GM18873 (cell line): ENCODE measurements around the gene ANKRD7.

Source experiments
- ATAC-seq: cut with Tn5 transposase; IDR thresholded peaks from one replicate; pipeline ENCODE4 v1.9.1; 2021; ENCODE audit warnings: mild to moderate bottlenecking, moderate library complexity, moderate number of reproducible peaks; ENCODE audit not compliant: unreplicated experiment, low FRiP score

Gene ANKRD7

DNA sequence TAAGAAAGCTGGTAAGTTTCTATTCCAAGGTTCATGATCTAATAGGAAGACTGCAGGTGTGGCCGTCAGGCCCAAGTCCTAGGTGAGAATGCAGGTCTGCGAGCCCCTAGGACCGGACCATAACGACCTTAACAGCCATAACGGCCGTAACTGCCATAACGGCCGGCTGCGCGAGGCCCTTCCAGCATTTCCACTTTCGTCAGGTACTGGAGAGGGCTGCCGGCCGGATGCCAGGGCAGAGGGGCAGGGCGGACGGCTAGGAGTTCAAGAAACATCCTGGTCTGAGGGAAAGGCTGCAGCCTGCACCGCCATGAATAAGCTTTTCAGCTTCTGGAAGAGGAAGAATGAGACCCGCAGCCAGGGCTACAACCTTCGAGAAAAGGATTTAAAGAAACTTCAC is at the start of gene ANKRD7:
Gene ANKRD7 (plus strand): TSS at position 184 of the 400 bp plus-strand sequence. CDS start 127 bp downstream, at position 311.
- no peak for ATAC-seq

DNA sequence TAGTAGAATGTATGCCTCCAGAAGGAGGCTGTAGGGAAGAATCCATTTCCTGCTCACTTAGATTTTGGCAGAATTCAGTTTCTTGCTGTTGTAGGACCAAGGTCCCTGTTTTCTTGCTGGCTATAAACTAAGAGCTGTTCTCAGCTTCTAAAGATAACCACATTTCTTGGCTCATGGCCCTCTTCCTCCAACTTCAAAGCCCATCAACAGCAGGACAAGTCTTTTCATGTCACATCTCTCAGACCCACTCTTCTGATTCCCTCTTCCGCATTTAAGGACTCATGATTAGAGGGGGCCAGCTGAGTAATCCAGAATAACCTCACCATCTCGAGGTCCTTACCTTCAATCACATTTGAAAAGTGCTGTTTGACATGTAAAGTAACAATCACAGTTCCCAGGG is 48.8 kb upstream of the ANKRD7 start:
- no peak for ATAC-seq

GRCh38 chr7:118179191-118179590 is 45.3 kb upstream of the ANKRD7 start:
- ATAC-seq, result no peak

DNA sequence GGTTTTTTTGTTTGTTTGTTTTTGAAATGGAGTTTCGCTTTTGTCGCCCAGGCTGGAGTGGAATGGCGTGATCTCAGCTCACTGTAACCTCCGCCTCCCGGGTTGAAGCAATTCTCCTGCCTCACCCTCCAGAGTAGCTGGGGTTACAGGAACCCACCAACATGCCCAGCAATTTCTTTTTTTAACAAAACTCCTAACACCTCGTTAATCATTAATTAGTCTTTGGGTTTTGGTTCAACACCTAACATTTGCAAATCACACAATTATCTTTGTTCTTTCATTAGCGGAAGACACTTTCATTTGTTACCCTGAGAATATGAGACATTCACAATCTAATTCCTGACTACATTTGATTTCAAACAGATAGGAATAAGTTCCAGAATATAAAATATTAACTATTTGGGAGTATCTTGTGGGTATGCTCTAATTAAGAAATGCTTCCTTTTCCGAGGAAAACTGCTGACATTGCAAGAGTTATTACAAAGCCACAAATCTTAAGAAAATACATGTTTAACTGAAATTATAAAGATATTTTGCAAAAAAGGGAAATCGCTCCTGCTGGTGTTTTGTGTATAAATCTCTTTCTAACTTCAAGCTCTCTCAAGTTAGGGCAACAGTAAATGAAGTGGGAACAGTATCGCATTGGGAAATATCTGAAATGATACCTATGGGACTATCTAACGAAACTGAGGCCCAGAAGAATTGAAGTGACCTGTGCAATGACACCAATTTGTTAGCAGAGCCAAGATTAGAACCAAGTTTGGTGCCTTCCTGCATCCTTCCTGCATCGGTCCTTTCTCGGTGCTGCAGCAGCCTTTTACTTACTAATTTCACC is 41.7 kb upstream of the ANKRD7 start:
- ATAC-seq, result no peak

DNA sequence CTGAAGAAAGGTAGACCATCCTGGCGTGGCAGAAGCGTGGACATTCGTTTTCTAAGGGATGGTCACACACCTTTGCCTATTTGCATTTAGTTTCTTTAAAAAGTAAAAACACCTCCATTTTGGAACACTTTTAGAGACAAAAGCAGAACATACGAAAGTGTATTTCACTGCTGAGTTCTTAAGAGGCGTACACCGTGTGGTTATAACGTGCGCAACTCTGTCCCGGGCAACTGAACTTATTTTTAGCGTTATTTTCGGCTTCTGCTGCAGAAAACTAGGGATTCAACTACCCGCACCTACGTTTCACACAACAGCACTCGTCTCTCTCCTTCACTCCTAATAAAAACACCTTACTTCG is 41.1 kb upstream of the ANKRD7 start:
- ATAC-seq, result no peak

DNA sequence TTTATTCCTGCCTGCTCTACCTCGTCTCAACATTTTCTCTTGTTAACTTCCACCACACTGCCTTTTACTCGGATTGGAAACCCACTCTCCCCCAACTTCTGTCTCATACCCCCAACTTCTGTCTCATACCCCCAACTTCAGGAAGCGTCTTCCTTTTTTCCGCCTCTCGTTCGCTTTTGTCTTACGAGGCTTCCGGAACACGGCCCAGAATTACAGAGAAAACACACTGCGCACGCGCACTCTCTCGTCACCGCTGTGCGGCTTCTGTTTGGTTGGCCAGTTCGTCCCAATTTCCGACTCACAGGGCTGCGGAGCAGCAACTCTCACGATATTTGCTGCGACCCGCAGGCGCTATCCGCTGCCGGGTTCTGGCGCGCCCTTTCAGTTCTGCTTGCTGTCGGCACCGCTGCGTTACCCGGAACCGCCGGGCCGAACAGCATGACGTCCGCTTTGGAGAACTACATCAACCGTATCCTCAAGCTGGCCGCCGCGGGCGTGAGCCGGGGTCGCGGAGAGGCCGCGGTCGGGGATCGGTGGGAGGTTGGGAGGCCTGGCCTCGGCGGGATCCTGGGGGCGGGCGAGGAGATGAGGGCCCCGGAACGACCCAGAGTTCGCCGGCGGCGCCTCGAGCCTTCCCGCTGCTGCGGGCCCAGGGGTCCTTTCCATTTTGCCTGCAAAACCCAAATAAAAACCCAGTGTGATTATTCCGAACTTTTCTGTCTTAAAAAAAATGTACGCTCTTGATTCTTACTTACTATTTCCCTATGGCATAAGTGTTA is 40.5 kb upstream of the ANKRD7 start, which contains the start of gene LSM8:
Gene LSM8 (plus strand): TSS at position 379 of the 779 bp plus-strand sequence. CDS start 60 bp downstream, at position 439.
- ATAC-seq, result peak; percentile 98

- ATAC-seq, result no peak
Measured at GRCh38 chr7:118184565-118184940, 40.0 kb upstream of the ANKRD7 start.

DNA sequence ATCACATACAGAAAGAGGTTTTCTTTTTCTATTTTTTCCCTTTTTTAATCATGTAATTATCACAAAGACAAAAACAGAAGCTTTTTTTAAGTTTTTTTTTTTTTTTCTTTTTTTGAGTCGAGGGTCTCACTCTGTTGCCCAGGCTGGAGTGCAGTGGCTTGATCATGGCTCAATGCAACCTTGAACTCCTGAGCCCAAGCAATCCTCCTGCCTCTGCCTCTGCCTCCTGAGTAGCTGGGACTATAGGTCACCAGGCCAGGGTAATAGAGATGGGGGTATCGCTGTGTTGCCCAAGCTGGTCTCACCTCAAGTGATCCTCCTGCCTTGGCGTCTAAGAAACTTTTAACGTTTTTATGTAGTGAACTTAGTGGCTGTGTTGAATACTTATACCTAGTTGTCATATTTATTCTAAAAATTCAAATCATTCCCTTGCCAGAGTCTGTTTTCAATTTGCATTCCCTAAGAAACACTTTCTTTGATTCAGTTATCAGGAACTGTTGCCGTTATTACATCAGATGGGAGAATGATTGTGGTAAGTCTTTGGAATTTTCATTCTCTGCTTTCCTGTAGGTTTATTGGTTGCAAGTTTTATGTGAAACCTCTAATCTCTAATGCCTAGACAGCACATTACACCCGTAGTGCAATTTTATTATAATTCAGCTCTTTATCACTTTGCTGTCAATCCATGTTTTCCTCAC is 39.2 kb upstream of the ANKRD7 start:
- no peak for ATAC-seq

- no peak for ATAC-seq
Measured at GRCh38 chr7:118186501-118186900, 38.0 kb upstream of the ANKRD7 start.

DNA sequence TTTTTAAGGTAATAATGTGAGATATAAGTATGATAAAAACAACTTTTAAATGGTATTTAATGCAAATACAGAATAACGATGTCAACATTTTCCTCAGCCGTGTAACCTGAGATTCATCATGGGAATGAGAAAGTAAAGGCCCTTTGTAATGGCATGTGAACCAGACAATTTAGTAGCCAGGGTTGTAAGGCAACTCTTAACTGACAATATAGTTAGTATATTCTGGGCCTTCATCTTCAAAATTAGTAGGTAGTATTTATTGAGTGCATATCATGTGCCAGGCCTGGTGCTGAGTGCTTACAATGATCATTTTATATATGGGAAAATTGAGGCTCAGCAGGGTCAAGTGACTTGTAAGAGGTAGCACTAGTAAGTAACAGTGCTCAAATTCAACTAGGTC is 29.9 kb upstream of the ANKRD7 start:
- ATAC-seq, result no peak

- peak; percentile 75 for ATAC-seq
Measured at GRCh38 chr7:118195837-118196474, 28.5 kb upstream of the ANKRD7 start.

DNA sequence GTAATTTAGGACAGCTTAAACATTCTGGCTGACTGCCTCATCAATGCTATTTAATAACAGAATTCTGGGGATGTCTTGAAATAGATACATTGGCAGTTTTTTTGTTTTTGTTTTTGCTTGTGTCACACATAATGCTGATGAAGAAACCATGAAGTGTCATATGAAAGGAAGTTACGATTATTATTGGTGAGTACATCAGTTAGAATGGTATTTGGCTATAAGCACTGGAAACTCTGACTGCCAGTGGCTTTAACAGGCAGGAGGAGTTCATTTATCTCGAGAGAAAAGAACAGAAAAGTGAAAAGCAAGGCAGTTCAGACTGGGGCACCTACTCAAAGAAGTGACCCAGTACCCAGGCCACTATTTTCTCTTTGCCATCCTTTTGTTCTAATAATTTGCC is 22.4 kb upstream of the ANKRD7 start:
- ATAC-seq, result no peak

GRCh38 chr7:118214051-118214832 is 10.3 kb upstream of the ANKRD7 start:
- peak; percentile 95 for ATAC-seq

GRCh38 chr7:118214833-118215182 is 9.7 kb upstream of the ANKRD7 start:
- ATAC-seq, result no peak

DNA sequence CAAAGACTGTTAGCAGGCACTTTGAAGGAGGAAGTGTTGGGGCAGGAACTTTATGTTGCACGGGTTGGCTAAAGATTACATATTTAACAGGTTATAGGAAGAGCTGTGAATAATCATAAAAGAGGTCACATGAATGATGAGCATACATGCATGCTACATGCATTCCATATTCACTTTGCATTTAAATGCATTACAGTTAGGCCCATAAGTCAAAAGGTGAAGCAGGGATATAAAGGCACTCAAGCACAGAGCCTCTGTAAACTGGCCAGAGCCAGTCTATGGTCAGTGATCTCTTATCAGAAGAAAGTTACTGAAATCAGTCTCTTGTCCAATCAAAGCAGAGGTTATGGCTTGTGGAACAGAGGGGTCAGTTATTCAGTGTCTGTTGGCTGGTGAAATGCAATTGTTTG is 7.3 kb upstream of the ANKRD7 start:
- ATAC-seq, result no peak

DNA sequence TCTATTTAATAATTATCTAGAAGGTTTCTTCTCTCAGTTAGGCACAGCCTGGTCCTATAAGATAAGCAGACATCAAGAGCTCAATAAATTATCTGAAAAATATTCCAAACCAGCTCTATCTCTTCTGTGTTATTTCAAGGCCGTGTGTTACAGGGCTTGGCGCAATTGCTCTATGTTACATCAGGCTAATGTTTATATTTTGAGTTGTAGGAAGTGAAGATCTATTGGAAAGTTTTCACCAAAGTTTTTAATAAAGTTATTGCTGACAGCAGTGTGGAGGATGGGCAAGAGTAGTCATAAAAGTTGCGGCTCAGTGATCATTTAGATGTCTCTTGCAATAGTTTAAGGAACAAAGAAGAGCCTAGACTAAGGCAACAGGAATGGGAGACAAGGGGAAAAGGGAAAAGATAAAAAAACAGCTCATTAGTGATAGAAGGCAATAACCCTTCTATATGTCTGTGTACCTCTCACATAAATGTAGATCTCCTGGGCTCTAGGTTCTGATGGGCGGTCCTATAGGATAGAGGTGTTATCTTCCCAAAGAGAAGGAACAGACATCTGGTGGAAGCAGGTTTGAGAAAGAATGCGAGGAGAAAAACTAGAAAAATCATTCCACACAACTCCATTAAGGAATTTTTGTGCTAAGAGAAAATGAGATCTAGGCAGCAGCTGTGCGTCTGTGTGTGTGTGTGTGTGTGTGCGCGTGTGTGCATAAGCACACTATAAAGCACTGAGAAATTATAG is 5.9 kb upstream of the ANKRD7 start:
- ATAC-seq, result no peak

DNA sequence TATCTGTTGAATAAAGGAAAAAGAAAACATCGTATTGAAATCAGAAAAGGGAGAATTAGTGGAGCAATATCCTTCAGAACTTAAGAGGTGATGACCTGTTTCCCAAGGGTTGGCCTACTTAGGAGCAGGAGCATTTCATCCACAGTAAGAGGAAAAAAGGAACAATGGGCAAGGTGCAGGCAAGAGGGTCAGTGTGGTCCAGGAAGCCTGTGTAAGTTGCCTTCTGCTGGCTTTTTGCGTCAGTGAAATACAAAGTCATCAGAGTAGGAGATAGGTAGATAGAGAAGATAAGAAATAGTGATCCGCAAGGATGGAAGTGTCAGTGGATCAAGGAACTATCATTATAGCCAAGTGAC is 5.4 kb upstream of the ANKRD7 start:
- ATAC-seq, result no peak

GRCh38 chr7:118220583-118220982 is 3.9 kb upstream of the ANKRD7 start:
- ATAC-seq, result no peak

- no peak for ATAC-seq
Measured at GRCh38 chr7:118222591-118222990, 1.9 kb upstream of the ANKRD7 start.
